GM19025 (cell line): Measurements from ENCODE around the gene EVA1C.
"Not testable (repeated sequence)": the region's sequence is repeated elsewhere in the genome, so short reads cannot be mapped to it uniquely, and the experiment has no call there.

Source experiments
- ATAC-seq: cut with Tn5 transposase; IDR thresholded peaks from one replicate; pipeline ENCODE4 v1.9.1; 2021; ENCODE audit warnings: mild to moderate bottlenecking, low read depth, moderate library complexity; ENCODE audit not compliant: unreplicated experiment

EVA1C gene

DNA sequence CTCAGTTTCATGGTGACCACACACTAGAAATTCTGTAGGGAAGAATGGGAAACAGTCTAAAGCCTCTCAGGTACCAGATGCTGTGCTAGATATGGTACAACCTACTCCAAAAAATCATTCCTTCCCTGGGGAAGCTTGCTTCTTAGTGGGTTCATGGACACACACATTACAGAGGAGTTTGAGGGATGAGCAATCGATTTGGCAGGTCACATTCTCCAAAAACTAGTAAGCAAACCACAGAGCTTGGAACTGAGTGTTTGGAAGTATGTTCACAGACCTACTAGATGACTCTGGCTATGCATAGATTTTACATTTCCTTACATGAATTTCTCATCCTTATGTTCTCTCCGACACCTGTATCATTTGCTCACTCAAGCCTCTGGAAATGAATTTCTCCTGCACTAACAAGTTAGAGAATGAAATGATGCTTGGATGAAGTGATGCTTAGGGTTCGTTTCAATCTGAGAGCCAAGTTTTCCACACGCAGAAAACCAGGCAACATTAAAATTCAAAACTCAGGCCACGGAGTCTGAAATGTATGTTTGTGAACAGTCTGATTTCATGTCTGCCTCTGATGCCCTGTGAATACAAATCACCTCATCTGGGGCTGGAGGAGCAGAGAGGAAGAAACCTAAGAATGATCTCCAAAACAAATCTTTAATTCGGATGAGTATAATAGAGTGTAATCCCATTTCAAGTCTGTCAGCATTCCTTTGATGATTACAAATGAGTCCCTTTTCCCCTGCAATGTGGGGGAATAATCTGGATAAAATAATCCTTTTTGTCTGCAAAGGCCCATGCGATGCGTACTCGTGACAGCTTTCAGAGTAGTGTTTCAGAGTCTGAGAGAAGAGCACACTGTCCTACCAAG, 11.0 kb downstream of the EVA1C start:
- no peak for ATAC-seq

DNA sequence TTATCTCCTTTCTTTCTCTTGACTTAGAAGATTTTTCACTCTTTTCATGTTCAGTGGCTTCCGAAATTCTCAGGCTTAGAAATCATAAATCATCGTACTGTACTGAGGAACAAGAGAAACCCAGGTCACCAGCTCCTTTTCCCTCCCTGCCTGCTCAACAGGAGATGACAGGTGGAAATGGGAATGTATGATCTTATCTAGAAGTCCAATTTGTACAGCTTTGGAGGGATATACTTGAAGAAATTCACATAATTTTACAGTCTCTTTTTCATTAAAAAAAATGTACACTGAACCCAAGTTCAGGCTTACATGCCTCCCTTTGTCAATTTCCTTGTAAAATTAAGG, 11.7 kb downstream of the EVA1C start:
- no peak for ATAC-seq

DNA sequence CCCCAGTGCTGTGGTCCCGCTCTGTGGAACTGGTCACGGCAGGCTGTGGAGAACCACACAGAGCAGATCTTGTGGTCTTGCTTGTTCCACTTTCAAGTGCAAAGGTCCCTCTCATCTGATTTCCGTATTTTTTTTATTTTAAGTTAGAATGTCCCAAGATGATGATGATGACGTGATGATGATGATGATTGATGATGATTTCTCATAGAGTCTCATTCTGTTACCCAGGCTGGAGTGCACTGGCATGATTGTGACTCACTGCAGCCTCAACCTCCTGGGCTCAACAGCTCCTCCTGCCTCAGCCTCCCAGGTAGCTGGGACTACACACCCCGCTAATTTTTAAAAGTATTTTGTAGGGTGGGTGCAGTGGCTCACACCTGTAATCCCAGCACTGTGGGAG, 12.2 kb downstream of the EVA1C start:
- no peak for ATAC-seq

DNA sequence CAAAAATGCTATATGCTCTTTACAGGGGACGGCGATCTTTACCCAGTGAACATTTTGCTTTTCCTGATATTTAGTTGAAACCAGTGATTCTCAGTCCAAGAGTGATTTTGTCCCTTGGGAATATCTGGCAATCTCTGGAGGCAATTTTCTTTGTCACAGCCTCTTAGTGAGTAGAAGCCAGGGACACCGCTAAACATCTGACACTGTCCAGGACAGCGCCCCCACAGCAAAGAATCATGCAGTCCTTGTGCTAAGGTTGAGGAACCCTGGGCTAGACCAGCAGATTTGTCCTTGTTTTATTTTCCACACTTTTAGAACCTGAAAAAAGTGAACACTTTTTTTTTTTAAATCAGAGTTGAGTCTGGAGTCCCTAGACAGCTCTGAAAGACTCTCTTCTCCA, 13.1 kb downstream of the EVA1C start:
- no peak for ATAC-seq

- no peak for ATAC-seq
Measured at GRCh38 chr21:32426066-32426465, 13.6 kb downstream of the EVA1C start.

- no peak for ATAC-seq
Measured at GRCh38 chr21:32426592-32427051, 14.1 kb downstream of the EVA1C start.

- ATAC-seq: no peak
Measured at GRCh38 chr21:32427958-32428623, 15.6 kb downstream of the EVA1C start.

DNA sequence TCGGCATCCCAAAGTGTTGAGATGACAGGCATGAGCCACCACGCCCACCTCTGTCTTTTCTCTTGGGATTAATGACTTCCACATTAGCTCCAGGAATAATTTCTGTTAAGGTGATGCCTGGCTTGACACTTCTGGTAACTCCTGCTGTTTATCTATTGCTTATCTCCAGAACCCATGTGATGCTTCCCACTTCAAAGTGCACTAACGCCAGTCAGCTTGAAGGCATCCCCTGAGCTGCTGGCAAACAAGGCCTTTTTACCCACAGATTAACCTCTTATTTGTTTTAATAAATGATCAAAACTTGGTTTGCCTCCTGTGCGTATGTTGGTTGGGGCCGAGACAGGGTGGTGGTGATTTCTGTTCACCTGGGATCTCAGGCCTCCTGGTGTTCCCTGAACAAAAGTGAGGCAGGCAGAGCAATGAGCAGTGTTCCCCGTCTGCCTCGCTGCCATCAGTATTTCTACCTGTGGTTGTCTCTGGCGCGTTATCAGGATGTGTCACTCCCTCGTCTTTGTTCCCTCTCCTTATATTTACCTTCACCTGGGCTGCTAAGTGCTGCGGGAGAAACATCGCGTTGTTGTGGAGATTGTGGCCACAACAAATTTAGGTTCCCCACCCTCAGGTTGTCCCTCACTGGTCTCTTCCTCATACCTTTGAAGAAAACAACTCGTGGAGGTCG, 20.6 kb downstream of the EVA1C start:
- ATAC-seq: not testable (repeated sequence)

DNA sequence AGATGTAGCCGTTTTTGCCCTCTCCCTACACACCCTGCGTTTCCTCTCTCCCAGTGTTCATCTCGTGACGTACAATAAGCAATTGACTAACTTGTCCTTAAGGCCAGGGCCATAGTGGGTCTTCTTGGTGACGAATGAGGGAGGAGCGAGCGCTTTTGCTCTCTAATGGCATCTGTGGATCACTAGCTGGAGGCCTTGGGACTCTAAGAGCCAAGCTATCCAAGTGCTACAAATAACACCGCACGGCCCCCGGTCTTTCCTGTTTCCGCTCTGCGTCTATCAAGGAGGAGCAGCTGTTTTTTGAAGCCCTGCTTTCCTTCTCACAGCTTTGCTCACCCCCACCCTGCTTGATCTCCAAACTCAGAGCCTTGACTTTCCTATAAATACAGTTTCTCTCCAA, 25.2 kb downstream of the EVA1C start:
- no peak for ATAC-seq

- ATAC-seq: no peak
Measured at GRCh38 chr21:32442566-32443318, 30.2 kb downstream of the EVA1C start.

- no peak for ATAC-seq
Measured at GRCh38 chr21:32445101-32445500, 32.6 kb downstream of the EVA1C start.

GRCh38 chr21:32446440-32446839, 33.9 kb downstream of the EVA1C start:
- ATAC-seq: not testable (repeated sequence)

DNA sequence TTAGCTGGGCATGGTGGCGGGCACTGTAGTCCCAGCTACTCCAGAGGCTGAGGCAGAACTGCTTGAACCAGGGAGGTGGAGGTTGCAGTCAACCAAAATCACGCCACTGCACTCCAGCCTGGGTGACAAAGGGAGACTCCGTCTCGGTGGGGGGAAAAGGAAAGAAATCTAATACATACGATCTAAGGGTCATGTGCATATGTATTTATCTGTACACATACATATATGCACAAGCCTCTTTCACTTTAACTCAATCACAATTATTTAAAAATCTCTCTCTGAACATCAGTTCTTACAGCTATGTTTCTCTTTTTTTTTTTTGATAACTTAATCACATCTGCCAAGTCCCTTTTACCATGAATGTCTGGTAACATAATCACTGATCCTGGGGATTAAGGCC, 34.7 kb downstream of the EVA1C start:
- ATAC-seq: no peak

- ATAC-seq: no peak
Measured at GRCh38 chr21:32448803-32449594, 36.5 kb downstream of the EVA1C start.

GRCh38 chr21:32450881-32451701, 38.6 kb downstream of the EVA1C start:
- not testable (repeated sequence) for ATAC-seq

GRCh38 chr21:32452191-32452590, 39.7 kb downstream of the EVA1C start:
- not testable (repeated sequence) for ATAC-seq

GRCh38 chr21:32452641-32453040, 40.1 kb downstream of the EVA1C start:
- no peak for ATAC-seq

- no peak for ATAC-seq
Measured at GRCh38 chr21:32455548-32455947, 43.0 kb downstream of the EVA1C start.

GRCh38 chr21:32456497-32456918, 44.0 kb downstream of the EVA1C start:
- ATAC-seq: no peak
